ENCODE data around the gene PCDHGC5.

PCDHGC5 gene

GRCh38 chr5:141534492-141535213 is 45.8 kb downstream of the PCDHGC5 start:
- DNase-seq = no peak

Data from activated CD4-positive, alpha-beta T cell treated with anti-CD3 and anti-CD28 coated beads, Interleukin-10, Interleukin-2, amounts not matched to agents 100 ng/mL and 50 ng/mL, durations not matched to agents 16 hours and 8 hours (primary cell).